DND-41 (cell line): ENCODE measurements around the gene ERP27.

Source experiments
- EZH2 ChIP-seq: IDR thresholded peaks from 3 replicates; pipeline ENCODE4 v1.6.1; 2012; ENCODE audit warnings: borderline replicate concordance, low read depth, mild to moderate bottlenecking, moderate library complexity, low read length, inconsistent platforms; ENCODE audit not compliant: severe bottlenecking
- TF ChIP-seq, protein P1 (sequence below): IDR thresholded peaks from 2 replicates; pipeline ENCODE4 v1.5.1; 2012; ENCODE audit warnings: borderline replicate concordance, low read length, moderate library complexity, mild to moderate bottlenecking; ENCODE audit not compliant: poor library complexity, severe bottlenecking; ENCODE audit errors: extremely low read depth

- TF ChIP-seq, protein P1, sequence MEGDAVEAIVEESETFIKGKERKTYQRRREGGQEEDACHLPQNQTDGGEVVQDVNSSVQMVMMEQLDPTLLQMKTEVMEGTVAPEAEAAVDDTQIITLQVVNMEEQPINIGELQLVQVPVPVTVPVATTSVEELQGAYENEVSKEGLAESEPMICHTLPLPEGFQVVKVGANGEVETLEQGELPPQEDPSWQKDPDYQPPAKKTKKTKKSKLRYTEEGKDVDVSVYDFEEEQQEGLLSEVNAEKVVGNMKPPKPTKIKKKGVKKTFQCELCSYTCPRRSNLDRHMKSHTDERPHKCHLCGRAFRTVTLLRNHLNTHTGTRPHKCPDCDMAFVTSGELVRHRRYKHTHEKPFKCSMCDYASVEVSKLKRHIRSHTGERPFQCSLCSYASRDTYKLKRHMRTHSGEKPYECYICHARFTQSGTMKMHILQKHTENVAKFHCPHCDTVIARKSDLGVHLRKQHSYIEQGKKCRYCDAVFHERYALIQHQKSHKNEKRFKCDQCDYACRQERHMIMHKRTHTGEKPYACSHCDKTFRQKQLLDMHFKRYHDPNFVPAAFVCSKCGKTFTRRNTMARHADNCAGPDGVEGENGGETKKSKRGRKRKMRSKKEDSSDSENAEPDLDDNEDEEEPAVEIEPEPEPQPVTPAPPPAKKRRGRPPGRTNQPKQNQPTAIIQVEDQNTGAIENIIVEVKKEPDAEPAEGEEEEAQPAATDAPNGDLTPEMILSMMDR: no peak
- TF ChIP-seq EZH2: no peak
These were observed 8.0 kb downstream of the ERP27 start for GRCh38 chr12:14930299-14930698.
